Neuronal stem cell (in vitro differentiated cells): Measurements from ENCODE around the gene ANKH.
A peak's percentile ranks its signal among the peaks of the same experiment; 100 is the strongest.
"Not testable (repeated sequence)": the region's sequence is repeated elsewhere in the genome, so short reads cannot be mapped to it uniquely, and the experiment has no call there.

Experiments used
- DNase-seq: peaks from one replicate; pipeline ENCODE4 v3.0.0-alpha.2; 2013; ENCODE audit warnings: low spot score
- H2AFZ ChIP-seq: one replicate; pipeline ENCODE4 v1.6.1; 2013; ENCODE audit warnings: mild to moderate bottlenecking, low read length, inconsistent platforms
- H2AK5ac ChIP-seq: 2 replicates; pipeline ENCODE4 v1.6.1; 2013; ENCODE audit warnings: low read depth, mild to moderate bottlenecking, inconsistent platforms, low read length, moderate library complexity, mixed read lengths
- H2BK120ac ChIP-seq: 2 replicates; pipeline ENCODE4 v1.6.1; 2013; ENCODE audit warnings: low read depth, mild to moderate bottlenecking, inconsistent platforms, low read length, moderate library complexity, mixed read lengths
- H2BK12ac ChIP-seq: one replicate; pipeline ENCODE4 v1.6.1; 2013; ENCODE audit warnings: low read length, inconsistent platforms
- H2BK15ac ChIP-seq: 2 replicates; pipeline ENCODE4 v1.6.1; 2013; ENCODE audit warnings: mild to moderate bottlenecking, low read length, inconsistent platforms, mixed read lengths
- H2BK5ac ChIP-seq: one replicate; pipeline ENCODE4 v1.6.1; 2013; ENCODE audit warnings: inconsistent platforms, mild to moderate bottlenecking, low read length, moderate library complexity
- H3K14ac ChIP-seq: one replicate; pipeline ENCODE4 v1.6.1; 2013; ENCODE audit warnings: low read length, inconsistent platforms
- H3K18ac ChIP-seq: 2 replicates; pipeline ENCODE4 v1.6.1; 2013; ENCODE audit warnings: low read length, inconsistent platforms
- H3K23ac ChIP-seq: 2 replicates; pipeline ENCODE4 v1.6.1; 2013; ENCODE audit warnings: low read depth, mild to moderate bottlenecking, mixed read lengths, low read length, inconsistent platforms; ENCODE audit not compliant: poor library complexity
- H3K27ac ChIP-seq: replicated peaks from 3 replicates; pipeline ENCODE4 v1.5.1; 2013; ENCODE audit warnings: low read length, inconsistent platforms
- H3K27me3 ChIP-seq, 3 experiments: 2 replicates each; pipeline ENCODE4 v1.6.1; 2013; ENCODE audit warnings: low read length in 3 of 3, mild to moderate bottlenecking in 2 of 3, inconsistent platforms in 1 of 3, low read depth in 1 of 3, mixed read lengths in 1 of 3, moderate library complexity in 1 of 3; ENCODE audit not compliant: control insufficient read depth in 3 of 3, insufficient read depth in 3 of 3
- H3K36me3 ChIP-seq, 2 donors: replicated peaks in 1 of 2; 2 replicates each; pipeline ENCODE4 v1.6.1; 2013; ENCODE audit warnings: low read length in 2 of 2; ENCODE audit not compliant: control insufficient read depth in 2 of 2, insufficient read depth in 2 of 2
- H3K4ac ChIP-seq: 2 replicates; pipeline ENCODE4 v1.6.1; 2013; ENCODE audit warnings: inconsistent platforms, mild to moderate bottlenecking, low read length, moderate library complexity
- H3K4me1 ChIP-seq, 2 donors: 1 replicate in 1 of 2; 2 replicates in 1 of 2; pipeline ENCODE4 v1.6.1; 2013; ENCODE audit warnings: low read length in 2 of 2, low read depth in 1 of 2; ENCODE audit not compliant: control insufficient read depth in 2 of 2, insufficient read depth in 1 of 2
- H3K4me2 ChIP-seq: one replicate; pipeline ENCODE4 v1.6.1; 2013; ENCODE audit warnings: mild to moderate bottlenecking, low read length, inconsistent platforms; ENCODE audit not compliant: insufficient read depth, poor library complexity, severe bottlenecking
- H3K4me3 ChIP-seq, 2 donors: 2 replicates each; pipeline ENCODE4 v1.5.1; 2013; ENCODE audit warnings: low read length in 2 of 2, mild to moderate bottlenecking in 2 of 2, inconsistent platforms in 1 of 2, moderate library complexity in 1 of 2
- H3K79me1 ChIP-seq: one replicate; pipeline ENCODE4 v1.6.1; 2013; ENCODE audit warnings: low read depth, mild to moderate bottlenecking, inconsistent platforms, low read length, moderate library complexity
- H3K9ac ChIP-seq: one replicate; pipeline ENCODE4 v1.6.1; 2013; ENCODE audit warnings: mild to moderate bottlenecking, low read depth, low read length, inconsistent platforms; ENCODE audit not compliant: poor library complexity
- H3K9me3 ChIP-seq, 2 donors: replicated peaks in 1 of 2; 2 replicates each; pipeline versions ENCODE3 to v1.6.1; 2013; ENCODE audit warnings: low read length in 2 of 2, mild to moderate bottlenecking in 2 of 2, inconsistent platforms in 1 of 2, low read depth in 1 of 2, mixed read lengths in 1 of 2, moderate library complexity in 1 of 2; ENCODE audit not compliant: control insufficient read depth in 2 of 2, insufficient read depth in 1 of 2
- H4K8ac ChIP-seq: one replicate; pipeline ENCODE4 v1.6.1; 2013; ENCODE audit warnings: low read depth, mild to moderate bottlenecking, inconsistent platforms, low read length, moderate library complexity
- H4K91ac ChIP-seq: one replicate; pipeline ENCODE4 v1.6.1; 2013; ENCODE audit warnings: low read length, low read depth, mild to moderate bottlenecking, inconsistent platforms; ENCODE audit not compliant: poor library complexity
- WGBS, 2 donors: extraction: QIAGEN DNeasy Blood & Tissue Kit; methylation state at CpG; one replicate each; pipeline ENCODE4 v1.1.7; 2013; ENCODE audit warnings: missing lambda C conversion rate in 2 of 2, mixed read lengths in 1 of 2; ENCODE audit not compliant: insufficient read length in 2 of 2, insufficient replicate concordance in 1 of 2; ENCODE audit errors: extremely low coverage in 2 of 2; 5-methylcytosine and 5-hydroxymethylcytosine counted together

Gene ANKH

GRCh38 chr5:14850419-14851049 is 21.0 kb downstream of the ANKH start:
- no peak for DNase-seq
- no peak overlapping the region for H2BK5ac ChIP-seq
- no peak overlapping the region for H3K18ac ChIP-seq
- no peak overlapping the region for H3K4me2 ChIP-seq
- no peaks in the 10 kb centered on the region for H3K36me3 ChIP-seq
- H2AFZ ChIP-seq, result peak overlapping the region; percentile 13
- no peak overlapping the region for H3K27ac ChIP-seq
- no peaks in the 10 kb centered on the region for H3K9me3 ChIP-seq
- no peak overlapping the region for H4K8ac ChIP-seq
- H3K27me3 ChIP-seq, result no peaks in the 10 kb centered on the region
- peaks cover 0 to 8% of the 10 kb centered on the region in 2 donors for H3K4me1 ChIP-seq
- no peak overlapping the region for H2BK120ac ChIP-seq
- H3K14ac ChIP-seq, result no peak overlapping the region
- WGBS, 2 donors, result no CpG with 5 or more reads among the region's 9 CpGs
- no peak overlapping the region for H2BK15ac ChIP-seq
- no peak overlapping the region for H2BK12ac ChIP-seq
- no peak overlapping the region for H3K9ac ChIP-seq
- no peaks in the 10 kb centered on the region for H3K79me1 ChIP-seq
- H2AK5ac ChIP-seq, result no peak overlapping the region
- H3K4me3 ChIP-seq, result no peak overlapping the region
- no peak overlapping the region for H3K4ac ChIP-seq
- no peak overlapping the region for H4K91ac ChIP-seq
- H3K23ac ChIP-seq, result no peak overlapping the region

- Histone ChIP-seq H2BK5ac (no peak overlapping the region), H2BK12ac (no peak overlapping the region), H3K23ac (no peak overlapping the region), H3K18ac (no peak overlapping the region), H2BK120ac (no peak overlapping the region), H3K4me3 (no peak overlapping the region), H3K9ac (no peak overlapping the region), H3K4me2 (no peak overlapping the region), H3K79me1 (no peaks in the 10 kb centered on the region), H3K9me3 (no peaks in the 10 kb centered on the region), H3K36me3 (no peaks in the 10 kb centered on the region), H3K27me3 (no peaks in the 10 kb centered on the region), H4K8ac (no peak overlapping the region), H3K14ac (no peak overlapping the region), H4K91ac (no peak overlapping the region), H3K27ac (no peak overlapping the region), H2AFZ (no peak overlapping the region), H2BK15ac (no peak overlapping the region), H3K4me1 (peaks cover 0 to 8% of the 10 kb centered on the region in 2 donors), H2AK5ac (no peak overlapping the region), H3K4ac (no peak overlapping the region)
- WGBS, 2 donors, result no CpG with 5 or more reads among the region's 14 CpGs
- DNase-seq, result no peak
These were observed 21.9 kb downstream of the ANKH start for GRCh38 chr5:14849516-14850294.

GRCh38 chr5:14848942-14849341 is 22.6 kb downstream of the ANKH start:
- not testable (repeated sequence) for H3K27ac ChIP-seq, H3K18ac ChIP-seq, H3K9ac ChIP-seq, H3K14ac ChIP-seq, H4K91ac ChIP-seq, DNase-seq, H3K23ac ChIP-seq, H2BK15ac ChIP-seq, H4K8ac ChIP-seq, H3K4me3 ChIP-seq, H3K4me2 ChIP-seq, H2BK120ac ChIP-seq, H2AFZ ChIP-seq, H3K36me3 ChIP-seq, H2BK12ac ChIP-seq, H3K4ac ChIP-seq, H3K4me1 ChIP-seq, H2AK5ac ChIP-seq, H3K9me3 ChIP-seq, H2BK5ac ChIP-seq, H3K79me1 ChIP-seq, H3K27me3 ChIP-seq
- no CpG with 5 or more reads among the region's 3 CpGs for WGBS, 2 donors

GRCh38 chr5:14848385-14848784 is 23.2 kb downstream of the ANKH start:
- Histone ChIP-seq H3K9me3 (no peaks in the 10 kb centered on the region), H4K91ac (no peak overlapping the region), H3K4ac (no peak overlapping the region), H2AK5ac (no peak overlapping the region), H3K79me1 (no peaks in the 10 kb centered on the region), H2AFZ (no peak overlapping the region), H3K27ac (no peak overlapping the region), H3K9ac (no peak overlapping the region), H3K14ac (no peak overlapping the region), H3K27me3 (no peaks in the 10 kb centered on the region), H4K8ac (no peak overlapping the region), H3K23ac (no peak overlapping the region), H3K4me3 (no peak overlapping the region), H2BK5ac (no peak overlapping the region), H3K4me1 (peaks cover 0 to 8% of the 10 kb centered on the region in 2 donors), H3K18ac (no peak overlapping the region), H2BK12ac (no peak overlapping the region), H3K36me3 (no peaks in the 10 kb centered on the region), H2BK120ac (no peak overlapping the region), H2BK15ac (no peak overlapping the region), H3K4me2 (no peak overlapping the region)
- WGBS, 2 donors, result no CpG with 5 or more reads among the region's 21 CpGs
- no peak for DNase-seq
